Placental pericyte (primary cell): ENCODE results near the gene LPAR3. TPM values are rescaled to one million over a fixed set of nuclear protein-coding genes. Genes with fewer than 3 reads are reported as not detected.

ENCODE experiments used
- total RNA-seq: library from RNA; depleted of rRNA; stranded (reverse); fragments of >200 nt; gene quantifications from 2 replicates; pipeline ENCODE4 v1.2.3, GENCODE V29; 2012

LPAR3 gene
- total RNA-seq, result 2.6 and 16.0 TPM in 2 replicates

GRCh38 chr1:84892705-84893618 is at the start of gene LPAR3:
TSS of gene LPAR3 (minus strand) at chr1:84893206. CDS start at chr1:84866120, 27,086 bp downstream.

Other genes with a start within 250 kb of the LPAR3 start
- gene SSX2IP, start 202.7 kb downstream of the LPAR3 start, total RNA-seq, result 6.6 and 21.6 TPM in 2 replicates
- gene MCOLN2, start 103.9 kb upstream of the LPAR3 start, total RNA-seq, result 0.29 and 0.88 TPM in 2 replicates
- gene MCOLN3, start 155.3 kb upstream of the LPAR3 start, total RNA-seq, result 0.29 and 0.44 TPM in 2 replicates